GM19372 (cell line): ENCODE results near the gene ATP1A2.

ENCODE experiments used
- ATAC-seq: cut with Tn5 transposase; IDR thresholded peaks from one replicate; pipeline ENCODE4 v1.9.1; 2021; ENCODE audit warnings: mild to moderate bottlenecking, low read depth, moderate library complexity; ENCODE audit not compliant: unreplicated experiment

Gene ATP1A2

DNA sequence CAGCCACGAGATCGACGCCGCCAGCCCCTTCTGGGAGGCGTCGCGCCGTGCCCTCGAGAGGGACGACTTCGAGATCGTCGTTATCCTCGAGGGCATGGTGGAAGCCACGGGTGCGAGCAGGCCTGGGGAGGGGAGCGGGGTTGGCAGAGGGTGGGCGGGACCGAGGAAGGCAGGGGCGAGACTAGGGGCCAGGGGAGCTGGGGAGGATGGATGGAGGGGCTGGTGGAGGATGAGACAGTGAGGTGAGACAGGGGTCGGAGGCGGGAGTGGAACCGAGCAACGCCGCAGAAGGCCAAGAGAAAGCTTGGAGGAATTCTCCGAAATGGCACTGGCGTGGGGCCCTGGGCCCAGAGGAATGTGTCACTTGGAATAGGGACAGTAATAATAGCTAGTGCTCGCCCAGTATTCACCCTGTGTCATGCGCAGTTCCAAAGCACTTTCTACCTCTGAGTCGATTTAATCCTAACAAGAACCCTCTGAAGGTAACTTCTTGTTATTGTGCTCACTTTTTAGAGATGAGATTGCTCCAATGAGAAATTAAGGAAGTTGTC, 30.7 kb upstream of the ATP1A2 start:
- no peak for ATAC-seq

DNA sequence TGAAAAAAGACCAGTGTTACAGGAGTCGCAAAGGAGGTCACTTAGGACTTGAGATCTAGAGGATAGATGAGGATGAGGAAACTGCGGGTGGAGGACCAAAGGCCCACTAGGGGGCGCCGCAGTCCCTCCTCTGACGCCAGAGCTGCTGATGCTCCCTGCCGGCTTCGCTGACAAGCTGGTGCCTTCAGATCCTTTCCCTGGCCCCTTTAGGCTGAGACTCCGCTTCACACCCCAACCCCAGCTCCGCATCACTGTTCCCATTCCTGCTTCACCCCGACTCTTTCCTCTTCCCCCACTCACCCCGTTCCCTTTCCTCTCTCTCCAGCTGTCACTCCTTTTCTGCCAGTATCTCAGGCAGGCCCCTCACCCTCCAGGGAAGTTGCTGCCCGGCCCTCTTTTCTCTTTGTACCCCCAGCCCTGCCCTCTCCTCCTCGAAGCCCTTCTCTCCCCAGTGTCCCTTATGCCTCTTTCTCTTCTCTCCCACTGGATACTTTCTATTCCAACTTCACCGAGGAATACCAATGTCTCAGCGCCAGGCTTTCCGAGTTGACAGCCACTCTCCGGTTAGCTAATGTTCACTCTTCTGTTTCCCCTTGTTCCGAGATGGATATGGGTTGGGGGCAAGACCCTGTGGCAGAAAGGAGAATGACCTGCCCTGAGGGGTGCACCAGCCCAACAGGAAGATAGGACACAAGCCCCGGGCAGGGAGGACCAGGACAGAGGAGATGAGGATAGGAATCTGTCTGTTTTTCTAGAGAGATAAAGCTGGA, 29.7 kb upstream of the ATP1A2 start:
- ATAC-seq, result no peak

DNA sequence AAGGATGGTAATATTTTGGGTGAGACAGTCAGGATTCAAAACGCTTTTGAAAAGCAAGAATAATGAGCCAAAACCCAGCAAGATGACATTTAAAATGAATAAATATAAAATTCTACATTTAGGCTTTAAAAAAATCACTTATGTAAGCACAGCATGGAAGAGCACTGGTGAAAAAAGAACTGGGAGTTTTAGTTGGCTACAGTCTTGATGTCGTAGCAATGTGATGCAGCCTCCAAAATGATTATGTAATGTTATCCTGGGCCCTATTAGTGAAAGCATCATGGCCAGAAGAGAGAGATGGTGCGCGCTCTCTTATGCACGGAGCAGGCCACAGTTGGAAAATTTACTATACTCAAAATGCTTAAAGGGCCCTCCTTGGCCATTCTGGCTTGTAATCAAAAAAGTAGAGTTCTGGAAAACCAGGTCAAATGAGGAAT, 29.1 kb upstream of the ATP1A2 start:
- no peak for ATAC-seq

DNA sequence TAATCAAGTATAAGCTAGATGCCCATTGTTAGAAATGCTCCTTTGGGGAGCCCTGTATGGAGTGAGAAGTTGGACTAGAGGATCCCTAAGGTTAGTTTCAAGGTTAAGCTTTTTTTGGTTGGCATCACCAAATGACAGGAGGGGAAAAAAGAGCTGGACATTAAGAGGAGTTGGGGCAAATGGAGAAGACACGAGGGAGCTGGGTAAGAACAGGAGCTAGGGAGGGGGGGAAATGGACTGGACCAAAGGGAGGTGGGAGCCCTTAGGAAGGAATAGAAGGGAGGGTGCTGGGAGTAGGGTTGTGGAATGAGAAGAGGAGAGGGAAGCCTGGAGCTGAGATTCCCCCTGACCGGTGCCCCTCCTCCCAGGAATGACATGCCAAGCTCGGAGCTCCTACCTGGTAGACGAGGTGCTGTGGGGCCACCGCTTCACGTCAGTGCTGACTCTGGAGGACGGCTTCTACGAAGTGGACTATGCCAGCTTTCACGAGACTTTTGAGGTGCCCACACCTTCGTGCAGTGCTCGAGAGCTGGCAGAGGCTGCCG, 28.4 kb upstream of the ATP1A2 start:
- ATAC-seq, result no peak

DNA sequence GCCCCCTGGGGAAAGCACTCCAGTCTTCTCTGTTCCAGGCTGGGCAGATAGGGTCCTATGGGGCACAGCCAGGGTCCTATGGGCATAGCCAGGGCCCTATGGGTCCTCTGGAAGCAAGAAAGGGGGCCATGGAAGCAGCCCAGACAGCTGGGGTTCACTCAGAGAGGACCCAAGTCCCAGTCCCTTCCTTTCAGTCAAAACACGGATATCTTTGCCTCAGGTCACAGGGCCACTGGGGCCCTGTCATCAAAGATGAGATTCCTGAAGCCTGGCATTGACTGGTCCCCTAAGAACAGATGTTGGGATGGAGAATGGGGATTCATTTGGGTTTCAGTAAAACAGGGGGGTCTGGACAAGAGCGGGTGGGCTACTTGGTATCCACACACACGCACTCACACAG, 25.7 kb upstream of the ATP1A2 start:
- no peak for ATAC-seq

DNA sequence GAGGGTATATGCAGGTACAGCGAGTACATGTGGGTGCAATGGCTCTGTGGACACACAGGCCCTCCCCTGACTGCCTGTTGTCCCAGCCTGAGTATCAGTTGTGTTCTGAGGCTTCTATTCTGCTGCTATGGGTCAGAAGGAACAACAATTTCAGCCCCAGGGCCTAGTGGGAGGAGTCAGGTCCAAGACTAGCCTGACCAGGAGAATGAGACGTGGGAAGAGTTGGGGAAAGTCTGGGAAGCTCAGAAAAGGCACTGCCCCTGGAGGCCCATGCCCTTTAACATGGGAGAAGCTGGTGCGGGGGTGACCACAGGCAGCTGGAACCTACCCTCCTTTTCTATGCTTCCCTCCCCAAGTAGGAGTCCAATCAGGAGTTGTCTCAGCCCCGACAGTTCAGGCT, 24.8 kb upstream of the ATP1A2 start:
- ATAC-seq, result no peak

DNA sequence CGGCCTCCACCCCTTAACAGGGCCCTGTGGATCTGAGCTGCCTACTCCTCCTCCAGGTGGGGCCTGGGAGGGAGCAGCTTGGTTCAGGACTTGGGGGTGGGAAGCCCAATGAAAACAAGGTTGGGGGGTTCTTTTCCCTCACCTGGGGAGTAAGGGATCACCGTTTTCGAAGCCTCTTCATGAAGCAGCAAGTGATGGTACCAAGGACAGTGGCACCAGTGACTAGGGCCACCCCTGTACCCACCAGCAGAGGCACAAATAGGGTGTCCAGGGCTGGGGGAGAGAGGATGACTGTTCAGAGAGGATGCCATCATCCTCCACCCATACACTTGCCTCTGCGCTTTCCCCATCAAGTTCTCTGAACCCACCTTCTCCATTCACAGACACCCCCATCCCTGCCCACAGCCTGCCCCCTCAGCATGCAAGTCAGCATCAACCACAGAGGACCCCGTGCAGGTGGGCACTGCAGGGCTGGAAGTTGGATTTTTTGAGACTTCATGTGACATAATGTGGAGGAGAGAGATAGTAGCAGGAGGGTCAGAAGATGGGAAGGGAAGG, 23.8 kb upstream of the ATP1A2 start:
- ATAC-seq, result no peak

DNA sequence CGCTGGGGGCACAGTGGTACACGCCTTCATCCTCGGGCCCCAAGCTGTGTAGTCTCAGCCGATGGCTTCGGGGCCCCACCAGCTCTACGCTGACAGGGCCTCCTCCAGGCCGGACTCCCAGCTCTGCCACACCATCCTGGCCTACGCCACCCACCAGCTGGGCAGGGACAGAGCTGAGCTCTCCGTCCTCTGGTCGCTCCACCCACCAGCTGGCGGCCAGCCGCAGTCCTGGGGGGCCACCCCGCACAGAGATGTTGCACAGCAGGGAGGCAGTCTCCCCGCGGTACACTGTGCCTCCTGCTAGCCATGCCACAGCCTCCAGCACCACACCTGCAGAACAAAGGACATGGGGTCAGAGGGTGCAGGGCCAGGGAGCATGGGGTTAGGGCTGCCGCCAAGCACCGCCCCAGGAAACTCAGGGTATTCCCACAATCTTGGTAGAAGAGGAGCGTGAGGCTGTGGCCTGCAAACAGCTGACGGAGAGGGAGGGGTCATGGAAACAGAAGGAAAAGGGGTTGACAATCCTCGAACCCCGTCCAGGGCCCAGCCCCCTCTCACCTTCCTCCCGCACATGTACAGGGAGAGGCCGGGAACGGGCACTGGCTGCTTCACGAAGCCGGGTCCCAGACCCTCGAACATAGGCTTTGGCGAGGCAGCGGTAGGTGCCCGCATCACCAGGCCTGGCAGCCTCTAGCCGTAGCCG, 23.0 kb upstream of the ATP1A2 start:
- ATAC-seq, result no peak

DNA sequence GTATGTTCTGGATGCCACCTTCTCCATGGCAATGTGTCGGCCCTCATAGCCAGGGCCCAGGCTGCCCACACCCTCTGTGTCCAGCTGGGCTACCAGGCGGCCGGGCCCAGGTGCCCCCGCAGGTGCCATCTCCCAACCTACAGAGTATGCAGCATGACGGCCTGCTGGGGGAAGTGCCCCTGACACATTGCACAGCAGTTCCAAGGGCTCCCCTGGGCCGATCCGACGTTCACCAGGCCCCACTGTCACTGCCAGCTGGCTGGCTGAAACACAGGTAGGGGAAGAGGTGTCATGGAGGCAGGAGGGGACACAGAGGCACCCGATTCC, 22.5 kb upstream of the ATP1A2 start:
- no peak for ATAC-seq

DNA sequence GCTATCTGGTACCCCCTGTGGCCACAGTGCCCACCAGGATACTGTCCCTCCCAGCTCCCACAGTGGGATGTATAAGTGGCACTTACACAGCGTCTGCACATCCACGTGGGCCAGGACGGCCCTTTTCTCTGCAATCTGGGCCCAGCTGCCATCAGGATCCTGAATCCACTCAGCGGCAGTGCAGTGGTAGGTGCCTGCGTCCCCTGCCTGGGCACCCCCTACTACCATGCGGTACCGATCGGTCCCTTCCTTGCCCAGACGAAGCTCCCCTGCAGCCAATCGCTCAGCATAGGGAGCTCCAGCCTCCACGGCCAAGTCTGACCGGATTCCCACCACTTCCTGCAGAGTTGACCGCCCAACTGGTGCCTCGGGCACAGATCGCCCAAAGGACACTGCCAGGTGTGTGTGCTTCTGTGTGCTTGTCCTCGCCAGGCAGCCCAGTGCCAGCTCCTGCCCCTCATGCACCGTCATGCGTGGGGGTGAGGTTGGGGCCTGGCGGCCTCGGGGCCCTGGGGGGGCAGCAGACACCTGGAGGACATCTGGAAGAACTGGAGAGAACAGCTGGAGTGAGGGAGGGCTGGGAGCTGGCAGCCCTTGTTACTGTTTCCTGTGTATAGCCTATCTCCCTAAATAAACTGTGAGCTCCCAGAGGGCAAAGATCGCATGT, 21.8 kb upstream of the ATP1A2 start:
- ATAC-seq, result no peak

DNA sequence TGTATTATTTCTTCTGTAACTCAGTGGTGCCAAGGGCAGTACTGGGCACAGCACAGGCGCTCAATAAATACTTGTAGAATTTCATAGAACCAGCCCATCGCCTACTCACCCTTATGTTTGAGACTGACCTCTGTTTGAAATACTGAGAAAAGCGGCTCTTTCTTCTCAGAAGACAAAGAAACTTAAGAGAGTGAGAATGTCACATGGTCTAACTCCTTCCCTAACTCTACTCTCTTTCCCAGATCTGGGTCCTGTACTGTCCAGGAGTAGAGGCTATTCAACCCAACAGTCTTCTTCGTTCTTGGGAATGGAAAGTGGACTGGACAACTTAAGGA, 21.3 kb upstream of the ATP1A2 start:
- ATAC-seq, result no peak

DNA sequence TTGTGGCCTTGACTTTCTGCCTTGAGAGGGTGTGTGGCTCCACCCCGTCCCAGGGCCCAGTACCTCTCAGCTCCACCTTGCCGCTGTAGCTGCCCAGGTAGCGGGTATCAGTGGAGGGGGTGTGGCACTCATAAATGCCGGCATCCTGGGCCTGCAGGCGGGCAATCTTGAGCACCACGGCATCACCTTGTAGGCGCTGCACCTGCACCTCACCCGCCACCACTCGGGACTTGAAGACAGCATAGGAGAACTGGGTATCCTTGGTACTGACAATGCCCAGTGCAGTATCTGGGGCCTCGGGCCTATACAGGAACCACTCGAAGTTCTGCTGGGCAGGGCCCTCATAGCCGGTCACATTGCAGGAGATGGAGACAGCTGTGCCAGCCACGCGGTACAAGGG, 20.8 kb upstream of the ATP1A2 start:
- no peak for ATAC-seq

DNA sequence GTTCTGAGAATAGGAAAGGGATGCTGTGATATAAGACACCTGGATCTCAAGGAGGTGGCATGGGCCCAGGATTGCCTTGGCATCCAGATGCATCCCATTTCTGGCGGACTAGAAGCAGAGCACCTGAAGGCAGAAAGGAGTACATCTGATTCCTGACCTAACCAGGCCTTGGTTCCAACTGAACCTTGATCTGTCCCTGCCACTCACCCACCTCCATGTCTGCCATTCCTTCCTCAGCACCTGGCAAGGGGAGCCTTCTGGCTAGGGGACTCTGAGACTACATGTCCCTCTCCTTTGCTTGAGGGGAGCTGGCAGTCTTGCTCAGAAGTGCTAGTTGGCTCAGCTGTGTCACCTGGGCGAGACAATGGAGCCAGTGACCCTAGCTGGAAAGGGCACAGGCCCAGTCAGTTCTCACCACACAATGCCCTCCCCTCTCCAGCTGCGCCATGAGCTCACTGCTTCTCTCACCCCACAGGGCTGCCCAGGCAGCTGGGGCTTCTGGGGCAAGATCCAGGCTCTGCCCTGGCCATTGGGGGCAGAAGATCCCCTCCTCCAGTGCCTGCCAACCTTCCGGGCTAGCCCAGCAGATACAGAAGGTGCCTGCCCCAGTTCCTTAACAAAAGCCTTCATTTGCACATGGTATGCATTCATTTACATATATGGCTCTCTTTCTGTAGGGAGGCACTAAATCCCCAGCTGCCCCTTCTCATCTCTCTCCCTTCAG, 20.0 kb upstream of the ATP1A2 start:
- no peak for ATAC-seq

DNA sequence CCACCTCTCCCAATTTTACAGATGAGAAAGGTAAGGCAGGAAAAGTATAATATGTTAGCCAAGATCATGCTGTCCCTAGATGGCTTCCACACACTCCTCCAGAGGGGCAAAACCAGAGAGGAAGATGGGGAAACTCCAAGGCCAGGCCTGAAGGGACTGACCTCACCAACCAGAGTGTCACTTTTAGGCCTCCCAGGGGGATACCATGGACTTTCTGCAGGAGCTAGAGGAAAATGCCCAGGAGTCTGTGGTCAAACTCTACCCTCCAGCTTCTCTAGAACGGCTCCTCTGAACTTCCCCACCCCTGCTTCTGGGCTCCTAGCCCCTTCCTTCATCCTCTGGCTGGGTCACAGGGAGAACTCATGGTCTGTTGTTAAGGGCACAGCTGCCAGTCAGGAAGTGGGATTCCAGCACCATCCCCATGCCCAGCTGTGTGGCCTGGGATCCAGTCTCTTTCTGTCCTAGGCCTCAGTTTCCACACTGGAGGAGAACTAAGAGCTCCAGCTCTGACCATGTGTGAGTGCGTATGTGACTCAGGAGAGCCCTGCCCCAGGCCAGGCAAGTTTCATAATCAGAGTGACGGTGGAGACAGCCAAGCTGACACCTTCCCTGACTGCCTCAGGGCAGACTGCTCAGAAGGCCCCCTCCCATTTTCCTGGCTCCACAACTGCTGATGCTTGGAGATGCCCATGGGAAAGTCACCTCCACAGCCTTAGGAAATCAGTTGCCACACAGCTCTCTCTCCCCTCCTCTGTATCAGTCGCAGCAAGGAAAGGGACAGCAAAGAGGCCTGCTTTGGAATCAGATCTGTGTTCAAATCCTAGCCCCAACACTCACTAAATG, 19.1 kb upstream of the ATP1A2 start:
- ATAC-seq, result no peak

DNA sequence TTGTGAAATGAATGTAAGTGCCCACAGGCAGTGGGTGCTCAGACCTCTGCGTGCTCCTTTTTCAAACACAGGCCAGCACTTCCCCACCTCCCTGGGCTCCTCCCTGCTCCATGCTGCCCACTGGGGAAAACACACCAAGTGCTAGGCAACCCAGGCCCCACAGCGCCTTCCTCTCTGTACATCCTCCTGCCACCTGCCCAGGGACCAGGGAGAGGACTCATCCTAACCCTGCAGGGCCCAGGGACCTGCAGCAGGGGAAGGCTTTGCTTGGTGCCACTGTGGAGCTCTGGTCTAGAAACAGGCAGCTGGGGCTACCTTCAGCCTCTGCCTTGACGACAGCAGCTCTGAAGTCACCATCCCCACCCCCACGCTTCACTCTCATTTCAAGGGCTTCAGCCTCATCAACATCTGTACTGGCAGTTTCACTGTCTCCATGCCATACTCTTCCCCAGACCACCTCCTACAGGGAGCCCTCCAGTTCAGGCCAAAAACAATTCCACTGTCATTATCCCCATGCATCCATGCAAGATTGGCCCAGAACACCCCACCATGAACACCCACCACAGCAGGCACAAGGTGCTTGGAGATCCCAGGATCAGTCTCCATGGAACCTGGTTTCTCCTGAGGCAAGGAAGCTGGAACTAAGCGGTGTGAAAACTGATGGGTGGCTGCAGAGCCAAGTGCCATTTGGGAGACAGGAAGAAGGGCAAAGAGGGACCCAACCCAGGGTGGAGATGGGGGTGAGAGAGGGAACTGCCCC, 18.2 kb upstream of the ATP1A2 start:
- no peak for ATAC-seq

DNA sequence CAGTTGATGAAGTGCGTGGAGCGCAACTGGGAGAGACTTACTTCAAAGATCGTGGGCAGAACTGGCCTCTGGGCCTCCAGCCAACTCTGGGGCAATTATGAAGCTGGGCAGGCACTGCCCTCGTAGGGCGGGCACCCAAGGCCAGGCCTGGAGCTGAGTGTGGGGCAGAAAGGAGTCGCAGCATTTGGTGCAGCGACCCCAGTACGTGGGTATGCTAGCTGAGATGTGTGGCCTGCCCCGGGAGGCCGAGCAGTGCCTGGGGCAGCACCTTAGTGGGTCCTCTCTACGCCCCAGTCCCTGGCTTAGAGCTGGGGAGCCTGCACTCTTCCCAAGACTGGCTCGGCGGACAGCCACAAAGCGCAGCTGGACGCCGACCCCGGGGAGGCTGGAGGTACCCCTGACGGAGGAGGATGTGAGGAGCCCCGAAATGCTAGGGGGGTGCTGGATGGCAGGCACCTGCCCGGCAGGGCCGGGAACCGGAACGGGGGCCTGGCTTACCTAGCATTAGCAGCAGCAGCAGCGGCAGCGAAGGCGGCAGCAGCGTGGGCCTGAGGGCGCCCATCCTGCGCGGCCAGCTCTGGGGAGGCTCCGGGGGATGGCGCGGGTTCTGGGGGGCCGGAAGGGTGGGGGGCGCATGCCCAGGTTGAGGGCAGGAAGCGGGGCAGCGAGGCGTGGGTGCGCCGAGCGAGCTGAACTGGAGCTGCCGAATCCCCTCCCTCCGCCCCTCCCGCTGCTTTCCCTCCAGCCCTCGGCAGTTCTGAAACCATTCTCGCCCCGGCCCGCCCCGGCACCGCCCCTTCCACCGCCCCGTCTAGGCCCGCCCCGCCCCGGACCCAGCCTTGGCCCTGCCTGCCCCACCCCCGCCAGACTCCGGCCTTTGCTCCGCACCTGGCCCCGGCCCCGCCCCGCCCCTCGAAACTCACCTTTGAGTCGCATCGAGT, 17.4 kb upstream of the ATP1A2 start, which contains the start of gene IGSF8:
TSS of gene IGSF8 (minus strand) at position 709 of the 941 bp plus-strand sequence. CDS start at position 562, 147 bp downstream.
- ATAC-seq, result peak; percentile 50

DNA sequence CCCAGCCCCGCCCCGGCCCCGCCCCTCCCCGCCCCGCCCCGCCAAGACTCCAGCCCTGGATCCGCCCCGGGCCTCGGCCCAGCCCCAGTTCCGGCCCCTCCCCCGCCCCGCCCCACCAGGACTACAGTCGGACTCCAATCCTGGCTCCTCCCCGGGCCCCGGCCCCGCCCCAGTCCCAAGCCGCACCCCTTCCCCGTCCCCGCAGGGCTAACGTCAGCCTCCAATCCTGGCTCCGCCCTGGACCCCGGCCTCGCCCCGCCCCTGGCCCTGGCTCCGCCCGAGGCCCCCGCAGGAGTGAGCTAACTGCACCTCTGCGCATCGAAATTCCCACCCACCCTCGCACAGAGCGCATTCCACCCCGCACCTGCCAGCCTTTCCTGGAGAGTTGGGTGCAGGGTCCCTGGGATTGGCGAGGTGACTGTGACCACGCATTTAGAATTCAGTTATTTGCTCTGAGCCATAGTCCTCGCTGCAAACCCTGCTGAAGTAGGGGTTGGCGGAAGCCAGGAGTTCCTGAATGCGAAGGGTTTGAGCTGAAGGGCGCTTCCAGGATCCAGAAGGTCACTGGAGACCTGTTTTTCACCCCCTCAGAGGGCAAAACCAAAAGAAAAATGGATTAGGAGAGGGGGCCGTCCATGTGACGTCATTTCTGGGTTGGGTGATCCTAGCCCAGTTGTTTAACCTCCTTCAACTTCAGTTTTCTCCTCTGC, 16.6 kb upstream of the ATP1A2 start:
- peak; percentile 84 for ATAC-seq
